D721Med (cell line): ENCODE data around the gene RPP21.
"Not testable (repeated sequence)": the region's sequence is repeated elsewhere in the genome, so short reads cannot be mapped to it uniquely, and the experiment has no call there.

ENCODE experiments used
- DNase-seq: peaks from one replicate; pipeline ENCODE4 v3.0.0; 2011; ENCODE audit warnings: low spot score; ENCODE audit not compliant: insufficient read length
- FAIRE-seq: peaks from 2 replicates; lab custom pipeline; 2011; peaks lifted over from hg19 to GRCh38; lab: Jason Lieb, UNC
- CTCF ChIP-seq: IDR thresholded peaks from 2 replicates; pipeline ENCODE4 v1.5.1; 2012; ENCODE audit warnings: mild to moderate bottlenecking, control low read depth; ENCODE audit not compliant: insufficient read depth; ENCODE audit errors: missing control alignments

The RPP21 gene

GRCh38 chr6:30357678-30358540 lies 13.0 kb downstream of the RPP21 start:
- TF ChIP-seq CTCF: peak; percentile 78
- DNase-seq (peak; percentile 55), FAIRE-seq (no peak)

- TF ChIP-seq CTCF: no peak
- no peak for DNase-seq
- FAIRE-seq: no peak
Observed at GRCh38 chr6:30359276-30359675, 14.3 kb downstream of the RPP21 start.

GRCh38 chr6:30360139-30360538 lies 15.2 kb downstream of the RPP21 start:
- DNase-seq (no peak), FAIRE-seq (no peak)
- no peak for TF ChIP-seq CTCF

GRCh38 chr6:30361661-30362060 lies 16.7 kb downstream of the RPP21 start:
- FAIRE-seq: peak; percentile 48

GRCh38 chr6:30363459-30363858 lies 18.5 kb downstream of the RPP21 start:
- TF ChIP-seq CTCF: no peak
- FAIRE-seq (no peak), DNase-seq (no peak)

More at GRCh38 chr6:30361661-30362060, 16.7 kb downstream of the RPP21 start:
- no peak for TF ChIP-seq CTCF
- no peak for DNase-seq

- DNase-seq: no peak
- FAIRE-seq: no peak
- TF ChIP-seq CTCF: no peak
Observed at GRCh38 chr6:30364591-30364990, 19.6 kb downstream of the RPP21 start.

- FAIRE-seq, DNase-seq: not testable (repeated sequence)
Observed at GRCh38 chr6:30369280-30369679, 24.3 kb downstream of the RPP21 start.
